Epithelial cell of esophagus (primary cell): ENCODE data around the gene SSTR3.

Source experiments
- DNase-seq: peaks from one replicate; pipeline ENCODE4 v3.0.0; 2010; ENCODE audit warnings: low read depth
- H3K4me3 ChIP-seq: 2 replicates; pipeline ENCODE4 v1.5.1; 2011; ENCODE audit warnings: mild to moderate bottlenecking, low read length, control low read depth
- CTCF ChIP-seq: IDR thresholded peaks from 2 replicates; pipeline ENCODE4 v1.5.1; 2011; ENCODE audit warnings: low read depth, mild to moderate bottlenecking, low read length, control low read depth, inconsistent platforms; ENCODE audit not compliant: insufficient read depth; ENCODE audit errors: missing control alignments

Gene SSTR3

GRCh38 chr22:37196539-37197450 lies 15.5 kb downstream of the SSTR3 start:
- no peak for TF ChIP-seq CTCF
- no peak overlapping the region for H3K4me3 ChIP-seq
- DNase-seq = peak; percentile 76

GRCh38 chr22:37195921-37196320 lies 16.4 kb downstream of the SSTR3 start:
- DNase-seq = peak; percentile 88
- TF ChIP-seq CTCF = no peak
- no peak overlapping the region for H3K4me3 ChIP-seq

- no peak overlapping the region for H3K4me3 ChIP-seq
- TF ChIP-seq CTCF = no peak
Observed at GRCh38 chr22:37194750-37195149, 17.5 kb downstream of the SSTR3 start.

GRCh38 chr22:37193629-37194191 lies 18.6 kb downstream of the SSTR3 start:
- no peak for DNase-seq
- TF ChIP-seq CTCF = no peak
- H3K4me3 ChIP-seq = no peak overlapping the region

More at GRCh38 chr22:37194750-37195149, 17.5 kb downstream of the SSTR3 start:
- no peak for DNase-seq

- TF ChIP-seq CTCF = no peak
- DNase-seq = no peak
Observed at GRCh38 chr22:37192741-37193140, 19.5 kb downstream of the SSTR3 start.

GRCh38 chr22:37192204-37192603 lies 20.1 kb downstream of the SSTR3 start:
- H3K4me3 ChIP-seq = no peak overlapping the region
- DNase-seq = no peak
- TF ChIP-seq CTCF = no peak

More at GRCh38 chr22:37192741-37193140, 19.5 kb downstream of the SSTR3 start:
- H3K4me3 ChIP-seq = no peak overlapping the region
